ENCODE measurements around the gene NEO1. TPM values are rescaled to one million over a fixed set of nuclear protein-coding genes. Genes with fewer than 3 reads are reported as not detected.

Gene NEO1
- total RNA-seq, 1 experiment from 2014 or later, result 12.4 TPM

DNA sequence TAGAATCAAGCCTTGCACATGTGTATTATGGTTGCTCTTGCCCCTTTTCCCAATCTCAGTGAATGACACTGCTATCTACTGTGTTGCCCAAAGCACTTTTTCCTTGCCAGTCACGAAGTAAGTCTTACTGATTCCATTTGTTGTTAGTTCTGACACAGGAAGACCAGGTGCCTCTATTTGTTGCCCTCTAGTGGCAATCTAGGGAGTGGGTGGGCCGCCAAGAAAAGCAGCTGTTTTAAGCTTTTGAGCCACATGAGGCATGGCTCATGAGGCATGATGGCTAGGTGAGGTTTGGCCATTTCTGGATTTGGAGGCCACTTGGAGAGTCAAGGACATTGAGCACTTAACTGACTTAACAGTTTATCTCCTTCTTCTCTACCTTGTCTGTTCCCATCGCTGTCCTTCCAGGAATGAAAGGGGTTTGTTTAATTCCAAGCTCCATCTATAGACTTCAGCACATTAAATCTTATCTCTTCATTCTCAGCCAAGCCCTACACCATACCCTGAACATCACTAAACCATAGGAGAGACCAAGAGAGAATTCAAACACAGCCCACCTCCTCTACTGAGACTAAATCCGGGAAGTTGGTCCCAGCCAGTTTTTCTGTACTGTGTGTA lies 213.4 kb downstream of the NEO1 start:
- BruUV-seq (replicated peaks), result no TSS peak

GRCh38 chr15:73268457-73268856 lies 216.2 kb downstream of the NEO1 start:
- no peaks in the 10 kb centered on the region for H3K9me3 ChIP-seq
- POLR2A ChIA-PET, result no interaction called here
- Mint-ChIP-seq H3K27me3 (ENCODE audit: insufficient read depth, unreplicated experiment) (no peaks in the 10 kb centered on the region), H3K36me3 (ENCODE audit: insufficient read depth, unreplicated experiment) (no peaks in the 10 kb centered on the region), H3K4me3 (ENCODE audit: unreplicated experiment) (no peak overlapping the region), H3K4me1 (ENCODE audit: low read depth, unreplicated experiment) (no peaks in the 10 kb centered on the region), H3K27ac (ENCODE audit: unreplicated experiment) (no peak overlapping the region), H3K9me3 (ENCODE audit: unreplicated experiment) (no peaks in the 10 kb centered on the region)
- no peaks in the 10 kb centered on the region for H3K4me1 ChIP-seq
- CTCF ChIA-PET, result interaction anchor here (0.6 to 1.0 kb wide), 2 partner anchors 28 to 80 kb away, joined by 3 to 5 read pairs; no protein-coding TSS in a partner anchor
- BruUV-seq (replicated peaks), result no TSS peak
- no peaks in the 10 kb centered on the region for H3K36me3 ChIP-seq (ENCODE audit: control insufficient read depth, insufficient read depth, low read length)
- intact Hi-C loops (cut with micrococcal nuclease; ENCODE audit: unreplicated experiment), result no loop called here
- no peak for DNase-seq
- TF ChIP-seq, protein P1, sequence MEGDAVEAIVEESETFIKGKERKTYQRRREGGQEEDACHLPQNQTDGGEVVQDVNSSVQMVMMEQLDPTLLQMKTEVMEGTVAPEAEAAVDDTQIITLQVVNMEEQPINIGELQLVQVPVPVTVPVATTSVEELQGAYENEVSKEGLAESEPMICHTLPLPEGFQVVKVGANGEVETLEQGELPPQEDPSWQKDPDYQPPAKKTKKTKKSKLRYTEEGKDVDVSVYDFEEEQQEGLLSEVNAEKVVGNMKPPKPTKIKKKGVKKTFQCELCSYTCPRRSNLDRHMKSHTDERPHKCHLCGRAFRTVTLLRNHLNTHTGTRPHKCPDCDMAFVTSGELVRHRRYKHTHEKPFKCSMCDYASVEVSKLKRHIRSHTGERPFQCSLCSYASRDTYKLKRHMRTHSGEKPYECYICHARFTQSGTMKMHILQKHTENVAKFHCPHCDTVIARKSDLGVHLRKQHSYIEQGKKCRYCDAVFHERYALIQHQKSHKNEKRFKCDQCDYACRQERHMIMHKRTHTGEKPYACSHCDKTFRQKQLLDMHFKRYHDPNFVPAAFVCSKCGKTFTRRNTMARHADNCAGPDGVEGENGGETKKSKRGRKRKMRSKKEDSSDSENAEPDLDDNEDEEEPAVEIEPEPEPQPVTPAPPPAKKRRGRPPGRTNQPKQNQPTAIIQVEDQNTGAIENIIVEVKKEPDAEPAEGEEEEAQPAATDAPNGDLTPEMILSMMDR (IDR thresholded peaks at IDR 0.05; ENCODE audit: insufficient read depth in 1 of 2, low read depth in 1 of 2, low read length in 1 of 2, severe bottlenecking in 1 of 2, unreplicated experiment in 1 of 2), result no peak
- H3K4me3 ChIP-seq (ENCODE audit: low read depth, low read length), result no peak overlapping the region
- H3K27me3 ChIP-seq (replicated peaks; ENCODE audit: control insufficient read depth, insufficient read depth, low read length), result no peaks in the 10 kb centered on the region

More for the DNA sequence above, 213.4 kb downstream of the NEO1 start:
- no peaks in the 10 kb centered on the region for H3K27me3 Mint-ChIP-seq (ENCODE audit: insufficient read depth, unreplicated experiment)
- no peaks in the 10 kb centered on the region for H3K27me3 ChIP-seq (replicated peaks; ENCODE audit: control insufficient read depth, insufficient read depth, low read length)
- H3K9me3 ChIP-seq, result no peaks in the 10 kb centered on the region; the same call in 1 of the 2 replicates
- H3K36me3 ChIP-seq (ENCODE audit: control insufficient read depth, insufficient read depth, low read length), result no peaks in the 10 kb centered on the region
- no peaks in the 10 kb centered on the region for H3K9me3 Mint-ChIP-seq (ENCODE audit: unreplicated experiment)
- CTCF ChIA-PET, result interaction anchor here (1.0 to 1.3 kb wide), 4 partner anchors 16 to 544 kb away, joined by 3 to 10 read pairs (median 4); no protein-coding TSS in a partner anchor
- POLR2A ChIA-PET, result no interaction called here
- no peak overlapping the region for H3K4me3 ChIP-seq (ENCODE audit: low read depth, low read length)
- H3K4me1 Mint-ChIP-seq (ENCODE audit: low read depth, unreplicated experiment), result no peaks in the 10 kb centered on the region
- intact Hi-C loops (cut with micrococcal nuclease; ENCODE audit: unreplicated experiment), result loop anchor here (1.0 kb wide), 1 partner anchor 24 kb away; no protein-coding TSS in a partner anchor
- no peak overlapping the region for H3K4me3 Mint-ChIP-seq (ENCODE audit: unreplicated experiment)
- TF ChIP-seq, protein P1 (IDR thresholded peaks at IDR 0.05; ENCODE audit: insufficient read depth in 1 of 2, low read depth in 1 of 2, low read length in 1 of 2, severe bottlenecking in 1 of 2, unreplicated experiment in 1 of 2), result peak; percentile 71 to 83
- H3K36me3 Mint-ChIP-seq (ENCODE audit: insufficient read depth, unreplicated experiment), result no peaks in the 10 kb centered on the region
- no peak overlapping the region for H3K27ac Mint-ChIP-seq (ENCODE audit: unreplicated experiment)
- H3K4me1 ChIP-seq, result no peaks in the 10 kb centered on the region
- DNase-seq, result peak; percentile 58 to 60

DNA sequence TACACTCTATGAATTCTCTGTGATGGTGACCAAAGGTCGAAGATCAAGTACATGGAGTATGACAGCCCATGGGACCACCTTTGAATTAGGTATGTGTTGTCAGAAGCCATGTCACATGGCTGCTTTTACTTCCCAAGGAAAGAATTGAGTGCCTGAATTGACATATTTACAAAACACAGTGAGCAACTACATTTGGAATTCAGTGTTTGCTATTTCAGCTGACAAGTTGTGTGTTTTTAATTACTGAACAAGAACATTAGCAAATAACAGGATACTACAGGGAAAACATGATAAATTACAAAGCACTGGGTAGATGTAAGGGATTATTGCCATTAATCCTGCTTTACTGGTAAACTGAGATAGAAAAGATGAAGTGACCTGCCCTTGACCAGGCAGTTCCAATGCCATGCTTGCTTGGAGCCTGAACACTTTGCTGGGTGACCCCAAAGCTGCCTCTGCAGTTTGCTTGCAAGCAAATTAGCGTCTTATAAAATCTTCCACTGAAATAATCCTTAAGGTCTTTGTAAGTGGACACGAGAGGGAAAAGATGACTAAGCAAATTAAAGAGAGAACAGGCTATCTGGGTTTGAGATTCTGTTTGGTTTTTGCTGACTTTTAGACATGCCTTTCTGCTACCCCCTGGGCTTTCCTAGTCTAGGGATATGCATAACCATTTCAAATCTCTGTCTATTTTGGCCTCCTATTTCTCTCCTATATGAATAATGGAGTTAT lies 218.3 kb downstream of the NEO1 start:
- TF ChIP-seq, protein P1 (IDR thresholded peaks at IDR 0.05; ENCODE audit: insufficient read depth in 1 of 2, low read depth in 1 of 2, low read length in 1 of 2, severe bottlenecking in 1 of 2, unreplicated experiment in 1 of 2), result no peak
- Histone ChIP-seq H3K4me3 (ENCODE audit: low read depth, low read length) (no peak overlapping the region), H3K27me3 (replicated peaks; ENCODE audit: control insufficient read depth, insufficient read depth, low read length) (no peaks in the 10 kb centered on the region), H3K4me1 (no peaks in the 10 kb centered on the region), H3K36me3 (ENCODE audit: control insufficient read depth, insufficient read depth, low read length) (no peaks in the 10 kb centered on the region), H3K9me3 (no peaks in the 10 kb centered on the region)
- ChIA-PET CTCF (no interaction called here), POLR2A (no interaction called here)
- Mint-ChIP-seq H3K27me3 (ENCODE audit: insufficient read depth, unreplicated experiment) (no peaks in the 10 kb centered on the region), H3K4me1 (ENCODE audit: low read depth, unreplicated experiment) (no peaks in the 10 kb centered on the region), H3K36me3 (ENCODE audit: insufficient read depth, unreplicated experiment) (no peaks in the 10 kb centered on the region), H3K27ac (ENCODE audit: unreplicated experiment) (no peak overlapping the region), H3K4me3 (ENCODE audit: unreplicated experiment) (no peak overlapping the region), H3K9me3 (ENCODE audit: unreplicated experiment) (no peaks in the 10 kb centered on the region)
- intact Hi-C loops (cut with micrococcal nuclease; ENCODE audit: unreplicated experiment), result no loop called here
- no TSS peak for BruUV-seq (replicated peaks)
- DNase-seq, result no peak
